22Rv1 (cell line): ENCODE data around the gene SMTNL2.
"Not testable (repeated sequence)": the region's sequence is repeated elsewhere in the genome, so short reads cannot be mapped to it uniquely, and the experiment has no call there.

Experiments
- ZFX ChIP-seq: fragments of 450-650 bp; IDR thresholded peaks from 2 replicates; pipeline ENCODE4 v1.6.1; 2017; ENCODE audit warnings: antibody characterized with exemption, borderline replicate concordance
- TF ChIP-seq, protein P1 (sequence below): fragments of 450-650 bp; IDR thresholded peaks from 2 replicates; pipeline ENCODE4 v1.5.1; 2017; ENCODE audit warnings: mild to moderate bottlenecking

DNA sequence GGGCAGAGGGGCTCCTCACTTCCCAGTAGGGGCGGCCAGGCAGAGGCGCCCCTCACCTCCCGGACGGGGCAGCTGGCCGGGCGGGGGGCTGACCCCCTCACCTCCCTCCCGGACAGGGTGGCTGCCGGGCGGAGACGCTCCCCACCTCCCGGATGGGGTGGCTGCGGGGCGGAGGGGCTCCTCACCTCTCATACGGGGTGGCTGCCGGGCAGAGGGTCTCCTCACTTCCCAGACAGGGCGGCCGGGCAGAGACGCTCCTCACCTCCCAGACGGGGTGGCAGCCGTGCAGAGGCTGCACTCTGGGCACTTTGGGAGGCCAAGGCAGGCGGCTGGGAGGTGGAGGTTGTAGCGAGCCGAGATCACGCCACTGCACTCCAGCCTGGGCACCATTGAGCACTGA, 6.0 kb upstream of the SMTNL2 start:
- TF ChIP-seq, protein P1, sequence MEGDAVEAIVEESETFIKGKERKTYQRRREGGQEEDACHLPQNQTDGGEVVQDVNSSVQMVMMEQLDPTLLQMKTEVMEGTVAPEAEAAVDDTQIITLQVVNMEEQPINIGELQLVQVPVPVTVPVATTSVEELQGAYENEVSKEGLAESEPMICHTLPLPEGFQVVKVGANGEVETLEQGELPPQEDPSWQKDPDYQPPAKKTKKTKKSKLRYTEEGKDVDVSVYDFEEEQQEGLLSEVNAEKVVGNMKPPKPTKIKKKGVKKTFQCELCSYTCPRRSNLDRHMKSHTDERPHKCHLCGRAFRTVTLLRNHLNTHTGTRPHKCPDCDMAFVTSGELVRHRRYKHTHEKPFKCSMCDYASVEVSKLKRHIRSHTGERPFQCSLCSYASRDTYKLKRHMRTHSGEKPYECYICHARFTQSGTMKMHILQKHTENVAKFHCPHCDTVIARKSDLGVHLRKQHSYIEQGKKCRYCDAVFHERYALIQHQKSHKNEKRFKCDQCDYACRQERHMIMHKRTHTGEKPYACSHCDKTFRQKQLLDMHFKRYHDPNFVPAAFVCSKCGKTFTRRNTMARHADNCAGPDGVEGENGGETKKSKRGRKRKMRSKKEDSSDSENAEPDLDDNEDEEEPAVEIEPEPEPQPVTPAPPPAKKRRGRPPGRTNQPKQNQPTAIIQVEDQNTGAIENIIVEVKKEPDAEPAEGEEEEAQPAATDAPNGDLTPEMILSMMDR, result not testable (repeated sequence)
- not testable (repeated sequence) for TF ChIP-seq ZFX
